GM12873 (cell line): ENCODE measurements around the gene WEE1.

Experiments used
- CTCF ChIP-seq: IDR thresholded peaks from 2 replicates; pipeline ENCODE4 v1.5.1; 2012; ENCODE audit warnings: low read depth, mild to moderate bottlenecking, moderate library complexity, low read length, control low read depth; ENCODE audit not compliant: insufficient read depth; ENCODE audit errors: missing control alignments

WEE1 gene

GRCh38 chr11:9530020-9530621, 43.3 kb upstream of the WEE1 start:
- TF ChIP-seq CTCF = no peak

GRCh38 chr11:9530901-9531625, 42.4 kb upstream of the WEE1 start:
- TF ChIP-seq CTCF = no peak

GRCh38 chr11:9533058-9533457, 40.4 kb upstream of the WEE1 start:
- no peak for TF ChIP-seq CTCF

- no peak for TF ChIP-seq CTCF
Observed at GRCh38 chr11:9533736-9534473, 39.6 kb upstream of the WEE1 start.

- TF ChIP-seq CTCF = peak; percentile 97
Observed at GRCh38 chr11:9535189-9535781, 38.2 kb upstream of the WEE1 start.

- TF ChIP-seq CTCF = no peak
Observed at GRCh38 chr11:9538548-9538947, 34.9 kb upstream of the WEE1 start.

- TF ChIP-seq CTCF = no peak
Observed at GRCh38 chr11:9550191-9550628, 23.3 kb upstream of the WEE1 start.
